SK-N-SH treated with all-trans-retinoic acid at 6 μM for 48 hours (cell line): ENCODE measurements around the gene LRRC2.
"Not testable (repeated sequence)": the region's sequence is repeated elsewhere in the genome, so short reads cannot be mapped to it uniquely, and the experiment has no call there.

Experiments
- ATAC-seq: fragments of 200-7000 bp; cut with Tn5 transposase; 3 replicates; pipeline ENCODE4 v1.9.1; 2020; ENCODE audit warnings: mild to moderate bottlenecking, moderate library complexity
- ARNTL ChIP-seq: fragments of 450-650 bp; formaldehyde crosslinking; IDR thresholded peaks from 2 replicates; pipeline ENCODE4 v1.5.0; 2020; ENCODE audit warnings: low read depth, mild to moderate bottlenecking, moderate library complexity, borderline replicate concordance
- BACH2 ChIP-seq: fragments of 250-450 bp; sonication (Bioruptor Pico); IDR thresholded peaks from 2 replicates; pipeline ENCODE4 v1.9.0; 2021; ENCODE audit warnings: mild to moderate bottlenecking, borderline replicate concordance
- CSDC2 ChIP-seq: fragments of 250-450 bp; sonication (Bioruptor Pico); IDR thresholded peaks from 2 replicates; pipeline ENCODE4 v1.5.0; 2020; ENCODE audit warnings: mild to moderate bottlenecking, moderate library complexity
- ESRRG ChIP-seq: fragments of 250-450 bp; sonication (Bioruptor Pico); IDR thresholded peaks from 2 replicates; pipeline ENCODE4 v1.6.1; 2021; ENCODE audit warnings: mild to moderate bottlenecking
- GLIS3 ChIP-seq: fragments of 250-450 bp; sonication (Bioruptor Pico); IDR thresholded peaks from 2 replicates; pipeline ENCODE4 v1.5.0; 2020; ENCODE audit warnings: mild to moderate bottlenecking, moderate library complexity
- ISL1 ChIP-seq: fragments of 250-450 bp; sonication (Bioruptor Pico); IDR thresholded peaks from 2 replicates; pipeline ENCODE4 v2.1.2; 2022; ENCODE audit warnings: mild to moderate bottlenecking, moderate library complexity
- OSR1 ChIP-seq: fragments of 250-450 bp; sonication (Bioruptor Pico); IDR thresholded peaks from 2 replicates; pipeline ENCODE4 v1.8.0; 2022; ENCODE audit warnings: moderate library complexity, mild to moderate bottlenecking, inconsistent platforms
- PPARA ChIP-seq: fragments of 250-450 bp; sonication (Bioruptor Pico); IDR thresholded peaks from 2 replicates; pipeline ENCODE4 v1.5.0; 2020; ENCODE audit warnings: mild to moderate bottlenecking, borderline replicate concordance
- RARB ChIP-seq: fragments of 250-450 bp; sonication (Bioruptor Pico); IDR thresholded peaks from 2 replicates; pipeline ENCODE4 v1.8.0; 2021; ENCODE audit warnings: mild to moderate bottlenecking, moderate library complexity
- SNAI2 ChIP-seq: fragments of 250-450 bp; sonication (Bioruptor Pico); IDR thresholded peaks from 2 replicates; pipeline ENCODE4 v1.5.0; 2020; ENCODE audit warnings: mild to moderate bottlenecking, moderate library complexity
- TCF4 ChIP-seq: fragments of 250-450 bp; sonication (Bioruptor Pico); IDR thresholded peaks from 2 replicates; pipeline ENCODE4 v1.8.0; 2021; ENCODE audit warnings: mild to moderate bottlenecking, moderate library complexity, borderline replicate concordance
- TOX ChIP-seq: fragments of 250-450 bp; sonication (Bioruptor Pico); IDR thresholded peaks from 2 replicates; pipeline ENCODE4 v1.8.0; 2021; ENCODE audit warnings: mild to moderate bottlenecking, moderate library complexity, borderline replicate concordance
- ZC3H10 ChIP-seq: fragments of 250-450 bp; sonication (Bioruptor Pico); IDR thresholded peaks from 2 replicates; pipeline ENCODE4 v1.5.1; 2021; ENCODE audit warnings: mild to moderate bottlenecking, moderate library complexity
- ZFP3 ChIP-seq: fragments of 250-450 bp; sonication (Bioruptor Pico); IDR thresholded peaks from 2 replicates; pipeline ENCODE4 v1.5.0; 2020; ENCODE audit warnings: mild to moderate bottlenecking, moderate library complexity
- ZFP30 ChIP-seq: fragments of 450-650 bp; formaldehyde crosslinking; IDR thresholded peaks from 2 replicates; pipeline ENCODE4 v1.5.0; 2022; ENCODE audit warnings: mild to moderate bottlenecking, moderate library complexity
- ZNF565 ChIP-seq: fragments of 450-650 bp; formaldehyde crosslinking; conservative IDR thresholded peaks from 2 replicates; pipeline ENCODE4 v1.5.0; 2020; ENCODE audit warnings: low read depth, mild to moderate bottlenecking, moderate library complexity
- ZNF70 ChIP-seq: fragments of 450-650 bp; formaldehyde crosslinking; IDR thresholded peaks from 2 replicates; pipeline ENCODE4 v1.5.0; 2020; ENCODE audit warnings: mild to moderate bottlenecking, moderate library complexity
- ZNF8 ChIP-seq: fragments of 450-650 bp; formaldehyde crosslinking; IDR thresholded peaks from 2 replicates; pipeline ENCODE4 v1.5.0; 2020; ENCODE audit warnings: mild to moderate bottlenecking, moderate library complexity
- TF ChIP-seq, protein P1 (sequence below): fragments of 250-450 bp; sonication (Bioruptor Pico); IDR thresholded peaks from 2 replicates; pipeline ENCODE4 v1.5.1; 2021; ENCODE audit warnings: mild to moderate bottlenecking, moderate library complexity
- TF ChIP-seq, protein P2 (sequence below): fragments of 250-450 bp; sonication (Bioruptor Pico); IDR thresholded peaks from 2 replicates; pipeline ENCODE4 v1.8.0; 2020; ENCODE audit warnings: mild to moderate bottlenecking, moderate library complexity, borderline replicate concordance
- TF ChIP-seq, protein P3 (sequence below): fragments of 250-450 bp; sonication (Bioruptor Pico); IDR thresholded peaks from 2 replicates; pipeline ENCODE4 v1.8.0; 2021; ENCODE audit warnings: low read depth, mild to moderate bottlenecking, moderate library complexity, borderline replicate concordance
- TF ChIP-seq, protein P4 (sequence below): fragments of 250-450 bp; sonication (Bioruptor Pico); IDR thresholded peaks from 2 replicates; pipeline ENCODE4 v1.5.0; 2020; ENCODE audit warnings: mild to moderate bottlenecking, moderate library complexity
- TF ChIP-seq, protein P5 (sequence below): fragments of 250-450 bp; sonication (Bioruptor Pico); IDR thresholded peaks from 2 replicates; pipeline ENCODE4 v1.5.1; 2020; ENCODE audit warnings: low read depth, mild to moderate bottlenecking, moderate library complexity

Gene LRRC2

DNA sequence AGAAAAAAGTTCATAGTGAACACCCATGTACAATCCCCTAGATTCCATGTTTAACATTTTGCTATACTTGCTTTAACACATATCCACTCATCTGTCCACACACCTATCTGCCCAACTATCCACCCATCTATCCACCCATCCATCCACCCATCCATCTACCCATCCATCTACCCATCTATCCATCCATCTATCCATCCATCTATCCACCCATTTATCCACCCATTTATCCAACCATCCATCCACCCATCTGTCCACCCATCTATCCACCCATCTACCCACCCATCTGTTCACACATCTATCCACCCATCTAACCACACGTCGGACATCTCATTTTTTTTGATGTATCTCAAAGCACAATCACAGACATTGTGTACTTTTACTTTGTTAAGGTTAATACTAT lies 42.5 kb downstream of the LRRC2 start:
- TF ChIP-seq, protein P1, sequence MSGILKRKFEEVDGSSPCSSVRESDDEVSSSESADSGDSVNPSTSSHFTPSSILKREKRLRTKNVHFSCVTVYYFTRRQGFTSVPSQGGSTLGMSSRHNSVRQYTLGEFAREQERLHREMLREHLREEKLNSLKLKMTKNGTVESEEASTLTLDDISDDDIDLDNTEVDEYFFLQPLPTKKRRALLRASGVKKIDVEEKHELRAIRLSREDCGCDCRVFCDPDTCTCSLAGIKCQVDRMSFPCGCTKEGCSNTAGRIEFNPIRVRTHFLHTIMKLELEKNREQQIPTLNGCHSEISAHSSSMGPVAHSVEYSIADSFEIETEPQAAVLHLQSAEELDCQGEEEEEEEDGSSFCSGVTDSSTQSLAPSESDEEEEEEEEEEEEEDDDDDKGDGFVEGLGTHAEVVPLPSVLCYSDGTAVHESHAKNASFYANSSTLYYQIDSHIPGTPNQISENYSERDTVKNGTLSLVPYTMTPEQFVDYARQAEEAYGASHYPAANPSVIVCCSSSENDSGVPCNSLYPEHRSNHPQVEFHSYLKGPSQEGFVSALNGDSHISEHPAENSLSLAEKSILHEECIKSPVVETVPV, result no peak
- TF ChIP-seq GLIS3 (CRISPR knock-in tag) (no peak), OSR1 (no peak), PPARA (no peak), ESRRG (CRISPR knock-in tag) (no peak), ZNF70 (CRISPR knock-in tag) (no peak), ZC3H10 (CRISPR knock-in tag) (no peak), ZFP30 (CRISPR knock-in tag) (no peak), TOX (CRISPR knock-in tag) (no peak), TCF4 (CRISPR knock-in tag) (no peak), SNAI2 (CRISPR knock-in tag) (no peak), CSDC2 (CRISPR knock-in tag) (no peak), ZNF565 (CRISPR knock-in tag) (no peak), ZNF8 (CRISPR knock-in tag) (no peak), ISL1 (CRISPR knock-in tag) (no peak), ARNTL (CRISPR knock-in tag) (no peak)
- TF ChIP-seq, protein P2, sequence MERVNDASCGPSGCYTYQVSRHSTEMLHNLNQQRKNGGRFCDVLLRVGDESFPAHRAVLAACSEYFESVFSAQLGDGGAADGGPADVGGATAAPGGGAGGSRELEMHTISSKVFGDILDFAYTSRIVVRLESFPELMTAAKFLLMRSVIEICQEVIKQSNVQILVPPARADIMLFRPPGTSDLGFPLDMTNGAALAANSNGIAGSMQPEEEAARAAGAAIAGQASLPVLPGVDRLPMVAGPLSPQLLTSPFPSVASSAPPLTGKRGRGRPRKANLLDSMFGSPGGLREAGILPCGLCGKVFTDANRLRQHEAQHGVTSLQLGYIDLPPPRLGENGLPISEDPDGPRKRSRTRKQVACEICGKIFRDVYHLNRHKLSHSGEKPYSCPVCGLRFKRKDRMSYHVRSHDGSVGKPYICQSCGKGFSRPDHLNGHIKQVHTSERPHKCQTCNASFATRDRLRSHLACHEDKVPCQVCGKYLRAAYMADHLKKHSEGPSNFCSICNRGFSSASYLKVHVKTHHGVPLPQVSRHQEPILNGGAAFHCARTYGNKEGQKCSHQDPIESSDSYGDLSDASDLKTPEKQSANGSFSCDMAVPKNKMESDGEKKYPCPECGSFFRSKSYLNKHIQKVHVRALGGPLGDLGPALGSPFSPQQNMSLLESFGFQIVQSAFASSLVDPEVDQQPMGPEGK, result no peak
- TF ChIP-seq, protein P3, sequence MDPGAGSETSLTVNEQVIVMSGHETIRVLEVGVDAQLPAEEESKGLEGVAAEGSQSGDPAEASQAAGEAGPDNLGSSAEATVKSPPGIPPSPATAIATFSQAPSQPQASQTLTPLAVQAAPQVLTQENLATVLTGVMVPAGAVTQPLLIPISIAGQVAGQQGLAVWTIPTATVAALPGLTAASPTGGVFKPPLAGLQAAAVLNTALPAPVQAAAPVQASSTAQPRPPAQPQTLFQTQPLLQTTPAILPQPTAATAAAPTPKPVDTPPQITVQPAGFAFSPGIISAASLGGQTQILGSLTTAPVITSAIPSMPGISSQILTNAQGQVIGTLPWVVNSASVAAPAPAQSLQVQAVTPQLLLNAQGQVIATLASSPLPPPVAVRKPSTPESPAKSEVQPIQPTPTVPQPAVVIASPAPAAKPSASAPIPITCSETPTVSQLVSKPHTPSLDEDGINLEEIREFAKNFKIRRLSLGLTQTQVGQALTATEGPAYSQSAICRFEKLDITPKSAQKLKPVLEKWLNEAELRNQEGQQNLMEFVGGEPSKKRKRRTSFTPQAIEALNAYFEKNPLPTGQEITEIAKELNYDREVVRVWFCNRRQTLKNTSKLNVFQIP (CRISPR knock-in tag), result no peak
- TF ChIP-seq, protein P4, sequence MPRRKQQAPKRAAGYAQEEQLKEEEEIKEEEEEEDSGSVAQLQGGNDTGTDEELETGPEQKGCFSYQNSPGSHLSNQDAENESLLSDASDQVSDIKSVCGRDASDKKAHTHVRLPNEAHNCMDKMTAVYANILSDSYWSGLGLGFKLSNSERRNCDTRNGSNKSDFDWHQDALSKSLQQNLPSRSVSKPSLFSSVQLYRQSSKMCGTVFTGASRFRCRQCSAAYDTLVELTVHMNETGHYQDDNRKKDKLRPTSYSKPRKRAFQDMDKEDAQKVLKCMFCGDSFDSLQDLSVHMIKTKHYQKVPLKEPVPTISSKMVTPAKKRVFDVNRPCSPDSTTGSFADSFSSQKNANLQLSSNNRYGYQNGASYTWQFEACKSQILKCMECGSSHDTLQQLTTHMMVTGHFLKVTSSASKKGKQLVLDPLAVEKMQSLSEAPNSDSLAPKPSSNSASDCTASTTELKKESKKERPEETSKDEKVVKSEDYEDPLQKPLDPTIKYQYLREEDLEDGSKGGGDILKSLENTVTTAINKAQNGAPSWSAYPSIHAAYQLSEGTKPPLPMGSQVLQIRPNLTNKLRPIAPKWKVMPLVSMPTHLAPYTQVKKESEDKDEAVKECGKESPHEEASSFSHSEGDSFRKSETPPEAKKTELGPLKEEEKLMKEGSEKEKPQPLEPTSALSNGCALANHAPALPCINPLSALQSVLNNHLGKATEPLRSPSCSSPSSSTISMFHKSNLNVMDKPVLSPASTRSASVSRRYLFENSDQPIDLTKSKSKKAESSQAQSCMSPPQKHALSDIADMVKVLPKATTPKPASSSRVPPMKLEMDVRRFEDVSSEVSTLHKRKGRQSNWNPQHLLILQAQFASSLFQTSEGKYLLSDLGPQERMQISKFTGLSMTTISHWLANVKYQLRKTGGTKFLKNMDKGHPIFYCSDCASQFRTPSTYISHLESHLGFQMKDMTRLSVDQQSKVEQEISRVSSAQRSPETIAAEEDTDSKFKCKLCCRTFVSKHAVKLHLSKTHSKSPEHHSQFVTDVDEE, result no peak
- no peak for ATAC-seq

DNA sequence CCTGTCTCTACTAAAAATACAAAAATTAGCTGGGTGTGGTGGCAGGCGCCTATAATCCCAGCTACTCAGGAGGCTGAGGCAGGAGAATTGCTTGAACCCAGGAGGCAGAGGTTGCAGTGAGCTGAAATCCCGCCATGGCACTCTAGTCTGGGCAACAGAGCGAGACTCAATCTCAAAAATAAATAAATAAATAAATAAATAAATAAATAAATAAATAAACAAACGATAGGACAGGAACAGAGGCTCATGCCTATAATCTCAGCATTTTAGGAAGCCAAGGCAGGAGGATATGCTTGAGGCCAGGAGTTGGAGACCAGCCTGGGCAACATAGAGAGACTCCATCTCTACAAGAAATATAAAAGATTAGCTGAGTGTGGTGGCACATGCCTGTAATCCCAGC lies 43.9 kb downstream of the LRRC2 start:
- not testable (repeated sequence) for ATAC-seq

DNA sequence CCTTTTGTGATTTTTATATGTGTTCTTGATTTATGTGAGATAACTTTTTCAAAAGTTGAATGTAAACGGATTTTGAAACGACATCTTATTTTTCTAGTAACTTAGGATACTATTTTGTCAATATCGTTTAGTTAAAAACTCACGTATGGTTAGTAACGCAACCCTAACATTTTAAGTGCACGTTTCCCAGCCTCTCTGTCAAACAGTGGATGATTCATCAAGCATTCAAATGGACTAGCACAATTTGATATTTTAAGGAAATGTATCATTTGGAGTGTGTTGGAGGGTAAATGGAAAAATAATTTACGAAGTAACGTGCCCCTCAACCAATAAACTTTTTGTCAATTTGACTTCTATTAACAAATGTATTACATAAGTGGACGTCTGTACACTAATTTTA lies 45.0 kb downstream of the LRRC2 start:
- ATAC-seq, result no peak
- TF ChIP-seq SNAI2 (CRISPR knock-in tag) (no peak), ZNF565 (CRISPR knock-in tag) (no peak), GLIS3 (CRISPR knock-in tag) (no peak), ZC3H10 (CRISPR knock-in tag) (no peak), RARB (CRISPR knock-in tag) (no peak), TOX (CRISPR knock-in tag) (no peak), ESRRG (CRISPR knock-in tag) (no peak), ISL1 (CRISPR knock-in tag) (no peak), ZFP3 (CRISPR knock-in tag) (no peak), OSR1 (no peak), ZNF8 (CRISPR knock-in tag) (no peak), PPARA (no peak), ZFP30 (CRISPR knock-in tag) (no peak), CSDC2 (CRISPR knock-in tag) (no peak), BACH2 (no peak), ZNF70 (CRISPR knock-in tag) (no peak)
- TF ChIP-seq, protein P5, sequence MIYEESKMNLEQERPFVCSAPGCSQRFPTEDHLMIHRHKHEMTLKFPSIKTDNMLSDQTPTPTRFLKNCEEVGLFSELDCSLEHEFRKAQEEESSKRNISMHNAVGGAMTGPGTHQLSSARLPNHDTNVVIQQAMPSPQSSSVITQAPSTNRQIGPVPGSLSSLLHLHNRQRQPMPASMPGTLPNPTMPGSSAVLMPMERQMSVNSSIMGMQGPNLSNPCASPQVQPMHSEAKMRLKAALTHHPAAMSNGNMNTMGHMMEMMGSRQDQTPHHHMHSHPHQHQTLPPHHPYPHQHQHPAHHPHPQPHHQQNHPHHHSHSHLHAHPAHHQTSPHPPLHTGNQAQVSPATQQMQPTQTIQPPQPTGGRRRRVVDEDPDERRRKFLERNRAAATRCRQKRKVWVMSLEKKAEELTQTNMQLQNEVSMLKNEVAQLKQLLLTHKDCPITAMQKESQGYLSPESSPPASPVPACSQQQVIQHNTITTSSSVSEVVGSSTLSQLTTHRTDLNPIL (CRISPR knock-in tag), result no peak
- TF ChIP-seq, protein P3 (CRISPR knock-in tag), result no peak
- TF ChIP-seq, protein P4, result no peak
